Fibroblast of pulmonary artery (primary cell): ENCODE data around the gene CCDC60.

ENCODE experiments used
- DNase-seq: peaks from one replicate; pipeline ENCODE4 v3.0.0-alpha.2; 2010; ENCODE audit warnings: low read depth
- H3K4me3 ChIP-seq: replicated peaks from 2 replicates; pipeline ENCODE4 v1.5.1; 2011; ENCODE audit warnings: low read depth, mild to moderate bottlenecking, control low read depth, low read length, moderate library complexity
- CTCF ChIP-seq: IDR thresholded peaks from 2 replicates; pipeline ENCODE4 v1.5.1; 2011; ENCODE audit warnings: mild to moderate bottlenecking, control low read depth, low read length, inconsistent platforms; ENCODE audit errors: missing control alignments

CCDC60 gene

GRCh38 chr12:119460876-119461275 lies 126.3 kb downstream of the CCDC60 start:
- no peak overlapping the region for H3K4me3 ChIP-seq
- TF ChIP-seq CTCF: no peak

GRCh38 chr12:119461636-119462214 lies 127.2 kb downstream of the CCDC60 start:
- no peak for DNase-seq
- no peak for TF ChIP-seq CTCF
- H3K4me3 ChIP-seq: no peak overlapping the region

More at GRCh38 chr12:119460876-119461275, 126.3 kb downstream of the CCDC60 start:
- no peak for DNase-seq

- DNase-seq: no peak
- no peak overlapping the region for H3K4me3 ChIP-seq
- TF ChIP-seq CTCF: no peak
Observed at GRCh38 chr12:119463211-119463926, 128.8 kb downstream of the CCDC60 start.

DNA sequence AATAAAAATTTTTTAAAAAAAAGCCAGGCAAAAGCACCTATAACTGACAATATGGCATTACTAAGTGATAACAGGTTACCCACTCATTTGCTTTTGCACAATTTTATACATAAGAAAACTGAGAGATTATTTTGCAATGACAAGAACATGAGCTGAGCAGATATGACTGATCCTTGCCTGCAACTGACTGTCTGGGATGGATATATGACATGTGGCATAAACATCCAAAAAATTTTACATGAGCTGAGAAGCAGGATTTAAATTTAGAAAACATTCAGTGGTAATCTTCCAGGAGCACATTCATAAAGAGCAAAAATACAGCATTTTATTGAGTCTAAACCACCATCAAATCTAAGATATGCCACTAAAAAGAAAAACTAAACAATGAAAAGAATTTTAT lies 133.8 kb downstream of the CCDC60 start:
- no peak for DNase-seq
- no peak for TF ChIP-seq CTCF
- H3K4me3 ChIP-seq: no peak overlapping the region

DNA sequence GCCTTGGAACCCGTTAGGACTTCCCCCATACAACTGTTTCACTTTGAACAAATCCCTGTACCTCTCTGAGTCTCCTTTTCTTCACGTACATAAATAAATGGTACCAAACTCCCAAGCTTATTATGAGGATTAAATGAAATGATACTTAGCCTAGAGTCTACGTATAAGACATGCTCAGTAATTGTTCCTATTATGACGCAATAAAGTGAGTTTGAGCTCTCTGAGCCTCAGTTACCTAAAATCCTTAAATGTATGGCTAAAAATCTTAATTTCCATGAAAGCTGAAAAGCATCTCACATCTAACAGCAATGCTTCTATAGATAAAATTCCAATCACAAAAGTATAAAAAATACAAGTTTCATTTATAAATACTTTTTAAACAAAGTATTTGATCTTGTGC lies 141.1 kb downstream of the CCDC60 start:
- no peak overlapping the region for H3K4me3 ChIP-seq
- DNase-seq: no peak
- TF ChIP-seq CTCF: no peak

DNA sequence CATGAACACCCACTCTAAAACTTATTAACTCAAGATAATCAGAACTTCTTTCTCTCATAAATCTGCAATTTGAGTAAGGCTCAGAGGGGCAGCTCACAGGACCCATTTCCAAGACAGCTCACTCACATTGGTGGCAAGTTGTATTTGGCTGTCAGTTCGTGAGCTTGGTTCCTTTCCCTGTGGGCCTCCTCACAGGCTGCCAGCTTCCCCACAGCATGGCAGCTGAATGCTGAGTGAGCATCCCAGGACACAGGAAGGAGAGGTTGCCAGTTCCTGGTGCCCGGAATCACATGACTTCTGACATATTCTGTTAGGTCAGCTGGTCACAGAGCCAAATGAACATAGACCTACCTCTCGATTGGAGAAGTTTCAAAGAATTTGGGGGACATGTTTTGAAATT lies 142.4 kb downstream of the CCDC60 start:
- DNase-seq: no peak
- no peak for TF ChIP-seq CTCF
- no peak overlapping the region for H3K4me3 ChIP-seq

- no peak for TF ChIP-seq CTCF
- no peak overlapping the region for H3K4me3 ChIP-seq
- DNase-seq: no peak
Observed at GRCh38 chr12:119479121-119479561, 144.6 kb downstream of the CCDC60 start.
